Measurements from ENCODE around the gene GALNT17.
A peak's percentile ranks its signal among the peaks of the same experiment; 100 is the strongest.

The GALNT17 gene

GRCh38 chr7:71718563-71718962 lies 586.6 kb downstream of the GALNT17 start:
- DNase-seq (ENCODE audit: low read depth, low spot score), result no peak
- no peak for TF ChIP-seq CTCF (IDR thresholded peaks at IDR 0.05; ENCODE audit: insufficient read depth, low read length, missing control alignments)
- CTCF ChIA-PET, result no interaction called here
- no peak overlapping the region for H3K4me3 ChIP-seq (ENCODE audit: low read depth, low read length)
- POLR2A ChIA-PET, result no interaction called here

DNA sequence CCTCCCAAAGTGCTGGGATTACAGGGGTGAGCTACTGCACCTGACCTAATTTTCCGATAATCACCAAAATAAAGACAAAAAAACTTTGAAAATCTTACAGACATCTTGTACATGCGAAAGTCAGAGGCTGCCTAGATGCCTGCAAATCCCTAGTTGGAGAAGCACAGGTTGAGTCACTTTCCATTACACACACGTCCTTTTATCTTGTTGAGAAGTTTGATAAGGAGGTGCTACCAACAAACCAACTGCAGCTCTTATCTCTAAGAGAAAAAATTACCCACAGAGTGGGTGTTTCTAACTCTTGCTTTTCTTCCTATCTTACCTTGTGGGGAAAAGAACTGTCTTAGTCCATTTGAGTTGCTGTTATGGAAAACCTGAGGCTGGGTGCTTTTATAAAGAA lies 589.8 kb downstream of the GALNT17 start:
- no peak for DNase-seq (ENCODE audit: low read depth, low spot score)
- no peak for TF ChIP-seq CTCF (IDR thresholded peaks at IDR 0.05; ENCODE audit: insufficient read depth, low read length, missing control alignments)
- ChIA-PET CTCF (interaction anchor here (1.1 to 3.0 kb wide), 2 partner anchors 11 to 243 kb away, joined by 3 to 12 read pairs; no protein-coding TSS in a partner anchor), POLR2A (no interaction called here)
- no peak overlapping the region for H3K4me3 ChIP-seq (ENCODE audit: low read depth, low read length)

GRCh38 chr7:71723859-71724258 lies 591.9 kb downstream of the GALNT17 start:
- CTCF ChIA-PET, result interaction anchor here (1.9 to 3.0 kb wide), 2 partner anchors 9 to 12 kb away, joined by 4 to 12 read pairs; no protein-coding TSS in a partner anchor
- POLR2A ChIA-PET, result no interaction called here

GRCh38 chr7:71727347-71727746 lies 595.4 kb downstream of the GALNT17 start:
- H3K4me3 ChIP-seq (ENCODE audit: low read depth, low read length), result no peak overlapping the region
- CTCF ChIA-PET, result interaction anchor here (1.0 to 10.3 kb wide), 2 partner anchors 8 to 873 kb away, joined by 3 to 185 read pairs; no protein-coding TSS in a partner anchor
- no peak for TF ChIP-seq CTCF (IDR thresholded peaks at IDR 0.05; ENCODE audit: insufficient read depth, low read length, missing control alignments)
- no peak for DNase-seq (ENCODE audit: low read depth, low spot score)
- POLR2A ChIA-PET, result no interaction called here

More at GRCh38 chr7:71723859-71724258, 591.9 kb downstream of the GALNT17 start:
- no peak for DNase-seq (ENCODE audit: low read depth, low spot score)
- H3K4me3 ChIP-seq (ENCODE audit: low read depth, low read length), result no peak overlapping the region
- no peak for TF ChIP-seq CTCF (IDR thresholded peaks at IDR 0.05; ENCODE audit: insufficient read depth, low read length, missing control alignments)

- TF ChIP-seq CTCF (IDR thresholded peaks at IDR 0.05; ENCODE audit: insufficient read depth, low read length, missing control alignments), result no peak
- POLR2A ChIA-PET, result no interaction called here
- no peak overlapping the region for H3K4me3 ChIP-seq (ENCODE audit: low read depth, low read length)
- no peak for DNase-seq (ENCODE audit: low read depth, low spot score)
- CTCF ChIA-PET, result interaction anchor here (2.8 to 10.3 kb wide), 3 partner anchors 10 to 903 kb away, joined by 12 to 185 read pairs (median 17); no protein-coding TSS in a partner anchor
These were observed 599.8 kb downstream of the GALNT17 start for GRCh38 chr7:71731740-71732139.

- no peak overlapping the region for H3K4me3 ChIP-seq (ENCODE audit: low read depth, low read length)
- ChIA-PET CTCF (interaction anchor here (0.5 to 10.3 kb wide), 19 partner anchors 11 to 911 kb away, joined by 3 to 185 read pairs (median 5); no protein-coding TSS in a partner anchor), POLR2A (no interaction called here)
- TF ChIP-seq CTCF (IDR thresholded peaks at IDR 0.05; ENCODE audit: insufficient read depth, low read length, missing control alignments), result peak; percentile 90
- no peak for DNase-seq (ENCODE audit: low read depth, low spot score)
These were observed 601.3 kb downstream of the GALNT17 start for GRCh38 chr7:71733107-71733870.
